GM12892 (cell line): Measurements from ENCODE around the gene TNFRSF19.

Experiments used
- POLR2A ChIP-seq: IDR thresholded peaks from 2 replicates; pipeline ENCODE4 v1.6.1; 2011; ENCODE audit warnings: low read depth, low read length, control low read depth
- TAF1 ChIP-seq: IDR thresholded peaks from 2 replicates; pipeline ENCODE4 v1.6.1; 2011; ENCODE audit warnings: low read depth, mild to moderate bottlenecking, control low read depth, low read length, borderline replicate concordance

GRCh38 chr13:23642110-23642509, 71.9 kb downstream of the TNFRSF19 start:
- TF ChIP-seq POLR2A (no peak), TAF1 (no peak)
